Loucy (cell line): ENCODE data around the gene CCR6.

Source experiments
- H2AFZ ChIP-seq: fragments of 200-600 bp; sonication (generic); 2 replicates; pipeline ENCODE4 v1.6.0; 2016; ENCODE audit warnings: antibody characterized with exemption, mild to moderate bottlenecking, low read length, moderate library complexity
- H3F3A ChIP-seq: fragments of 200-600 bp; 2 replicates; pipeline ENCODE4 v1.6.0; 2016; ENCODE audit warnings: antibody characterized with exemption, low read depth, mild to moderate bottlenecking
- H3K27me3 ChIP-seq: fragments of 200-600 bp; sonication (generic); 2 replicates; pipeline ENCODE4 v1.6.1; 2014; ENCODE audit warnings: low read length, mild to moderate bottlenecking; ENCODE audit not compliant: insufficient read depth, poor library complexity, severe bottlenecking
- H3K36me3 ChIP-seq: fragments of 200-600 bp; sonication (generic); 2 replicates; pipeline ENCODE4 v1.6.1; 2016; ENCODE audit warnings: low read length; ENCODE audit not compliant: insufficient read depth
- H3K4me1 ChIP-seq: fragments of 200-600 bp; sonication (generic); 2 replicates; pipeline ENCODE4 v1.5.1; 2014; ENCODE audit warnings: low read length, mild to moderate bottlenecking; ENCODE audit not compliant: insufficient read depth, poor library complexity, severe bottlenecking
- H3K4me2 ChIP-seq: fragments of 200-600 bp; sonication (generic); 2 replicates; pipeline ENCODE4 v1.6.0; 2014; ENCODE audit warnings: antibody characterized with exemption, low read length, low read depth, mild to moderate bottlenecking; ENCODE audit not compliant: poor library complexity, severe bottlenecking
- H3K4me3 ChIP-seq: fragments of 200-600 bp; sonication (generic); 2 replicates; pipeline ENCODE4 v1.5.1; 2014; ENCODE audit warnings: low read length, mild to moderate bottlenecking, mixed read lengths; ENCODE audit not compliant: poor library complexity, severe bottlenecking
- H3K79me2 ChIP-seq: fragments of 200-600 bp; sonication (generic); 2 replicates; pipeline ENCODE4 v1.6.1; 2014; ENCODE audit warnings: low read length; ENCODE audit not compliant: insufficient read depth
- H3K9ac ChIP-seq: fragments of 200-600 bp; sonication (generic); 2 replicates; pipeline ENCODE4 v1.6.0; 2014; ENCODE audit warnings: mild to moderate bottlenecking, low read depth, low read length, moderate library complexity; ENCODE audit not compliant: poor library complexity, severe bottlenecking
- H3K9me2 ChIP-seq: fragments of 200-600 bp; sonication (generic); replicated peaks from 2 replicates; pipeline ENCODE4 v1.6.1; 2016; ENCODE audit warnings: low read depth, low read length, mixed read lengths
- H3K9me3 ChIP-seq: fragments of 200-600 bp; sonication (generic); 2 replicates; pipeline ENCODE4 v1.6.1; 2014; ENCODE audit warnings: mild to moderate bottlenecking, antibody characterized with exemption, low read length, low read depth; ENCODE audit not compliant: insufficient read depth
- H4K20me1 ChIP-seq: fragments of 200-600 bp; sonication (generic); 2 replicates; pipeline ENCODE4 v1.6.0; 2014; ENCODE audit warnings: antibody characterized with exemption, low read length, mild to moderate bottlenecking; ENCODE audit not compliant: insufficient read depth, poor library complexity, severe bottlenecking
- EZH2phosphoT487 ChIP-seq: fragments of 200-600 bp; IDR thresholded peaks from 2 replicates; pipeline ENCODE4 v1.6.1; 2018; ENCODE audit warnings: antibody characterized with exemption, mild to moderate bottlenecking, moderate library complexity, borderline replicate concordance
- TF ChIP-seq, protein P1 (sequence below): fragments of 200-600 bp; sonication (generic); conservative IDR thresholded peaks from 2 replicates; pipeline ENCODE4 v1.5.1; 2014; ENCODE audit warnings: mild to moderate bottlenecking, antibody characterized with exemption, low read length

The CCR6 gene

GRCh38 chr6:167137081-167137480, 14.2 kb downstream of the CCR6 start:
- H3K36me3 ChIP-seq, result no peaks in the 10 kb centered on the region
- H3K27me3 ChIP-seq, result no peaks in the 10 kb centered on the region
- TF ChIP-seq, protein P1, sequence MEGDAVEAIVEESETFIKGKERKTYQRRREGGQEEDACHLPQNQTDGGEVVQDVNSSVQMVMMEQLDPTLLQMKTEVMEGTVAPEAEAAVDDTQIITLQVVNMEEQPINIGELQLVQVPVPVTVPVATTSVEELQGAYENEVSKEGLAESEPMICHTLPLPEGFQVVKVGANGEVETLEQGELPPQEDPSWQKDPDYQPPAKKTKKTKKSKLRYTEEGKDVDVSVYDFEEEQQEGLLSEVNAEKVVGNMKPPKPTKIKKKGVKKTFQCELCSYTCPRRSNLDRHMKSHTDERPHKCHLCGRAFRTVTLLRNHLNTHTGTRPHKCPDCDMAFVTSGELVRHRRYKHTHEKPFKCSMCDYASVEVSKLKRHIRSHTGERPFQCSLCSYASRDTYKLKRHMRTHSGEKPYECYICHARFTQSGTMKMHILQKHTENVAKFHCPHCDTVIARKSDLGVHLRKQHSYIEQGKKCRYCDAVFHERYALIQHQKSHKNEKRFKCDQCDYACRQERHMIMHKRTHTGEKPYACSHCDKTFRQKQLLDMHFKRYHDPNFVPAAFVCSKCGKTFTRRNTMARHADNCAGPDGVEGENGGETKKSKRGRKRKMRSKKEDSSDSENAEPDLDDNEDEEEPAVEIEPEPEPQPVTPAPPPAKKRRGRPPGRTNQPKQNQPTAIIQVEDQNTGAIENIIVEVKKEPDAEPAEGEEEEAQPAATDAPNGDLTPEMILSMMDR, result no peak
- TF ChIP-seq EZH2phosphoT487, result no peak
- H2AFZ ChIP-seq, result no peak overlapping the region
- H3K9ac ChIP-seq, result no peak overlapping the region
- H3F3A ChIP-seq, result no peaks in the 10 kb centered on the region
- H3K9me2 ChIP-seq, result no peaks in the 10 kb centered on the region
- H3K9me3 ChIP-seq, result no peaks in the 10 kb centered on the region
- no peaks in the 10 kb centered on the region for H3K4me1 ChIP-seq
- H3K4me2 ChIP-seq, result no peak overlapping the region
- H3K79me2 ChIP-seq, result no peaks in the 10 kb centered on the region
- no peaks in the 10 kb centered on the region for H4K20me1 ChIP-seq
- H3K4me3 ChIP-seq, result no peak overlapping the region

GRCh38 chr6:167137881-167138280, 15.0 kb downstream of the CCR6 start:
- no peak overlapping the region for H3K4me2 ChIP-seq
- H3K4me3 ChIP-seq, result no peak overlapping the region
- H3F3A ChIP-seq, result no peaks in the 10 kb centered on the region
- H4K20me1 ChIP-seq, result no peaks in the 10 kb centered on the region
- H3K9me2 ChIP-seq, result no peaks in the 10 kb centered on the region
- no peak overlapping the region for H3K9ac ChIP-seq
- H3K9me3 ChIP-seq, result no peaks in the 10 kb centered on the region
- H3K36me3 ChIP-seq, result no peaks in the 10 kb centered on the region
- no peaks in the 10 kb centered on the region for H3K79me2 ChIP-seq
- H3K4me1 ChIP-seq, result no peaks in the 10 kb centered on the region
- no peaks in the 10 kb centered on the region for H3K27me3 ChIP-seq
- no peak for TF ChIP-seq EZH2phosphoT487
- TF ChIP-seq, protein P1, result no peak
- H2AFZ ChIP-seq, result no peak overlapping the region

DNA sequence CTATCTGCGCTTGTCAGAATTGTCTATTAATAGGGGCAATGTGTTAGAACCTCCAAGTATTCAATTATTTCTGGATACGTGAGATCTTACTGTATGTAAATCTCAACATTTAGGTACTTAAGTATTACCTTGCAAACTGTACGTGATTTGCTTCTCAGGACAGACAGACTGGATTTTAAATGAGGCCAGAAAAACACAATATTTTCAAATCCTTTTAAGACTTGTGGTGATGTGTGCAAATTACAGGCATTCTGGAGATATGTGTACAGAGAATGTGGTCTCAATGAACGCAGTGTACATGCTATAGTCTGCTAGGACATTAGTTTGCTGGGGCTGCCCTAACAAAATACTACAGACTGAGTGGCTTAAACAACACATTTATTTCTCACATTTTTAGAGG, 16.9 kb downstream of the CCR6 start:
- no peaks in the 10 kb centered on the region for H4K20me1 ChIP-seq
- H3K27me3 ChIP-seq, result no peaks in the 10 kb centered on the region
- no peaks in the 10 kb centered on the region for H3K9me3 ChIP-seq
- H3K36me3 ChIP-seq, result no peaks in the 10 kb centered on the region
- TF ChIP-seq, protein P1, result no peak
- no peak for TF ChIP-seq EZH2phosphoT487
- no peak overlapping the region for H3K4me3 ChIP-seq
- no peaks in the 10 kb centered on the region for H3K9me2 ChIP-seq
- H3F3A ChIP-seq, result no peaks in the 10 kb centered on the region
- no peaks in the 10 kb centered on the region for H3K4me1 ChIP-seq
- H2AFZ ChIP-seq, result no peak overlapping the region
- H3K4me2 ChIP-seq, result no peak overlapping the region
- no peak overlapping the region for H3K9ac ChIP-seq
- no peaks in the 10 kb centered on the region for H3K79me2 ChIP-seq
